Retinal pigment epithelial cell (primary cell): Measurements from ENCODE around the gene ACER3.
"Not testable (repeated sequence)": the region's sequence is repeated elsewhere in the genome, so short reads cannot be mapped to it uniquely, and the experiment has no call there.

ENCODE experiments used
- DNase-seq: peaks from one replicate; pipeline ENCODE4 v3.0.0-alpha.2; 2010; ENCODE audit warnings: low read depth
- H3K4me3 ChIP-seq: 2 replicates; pipeline ENCODE4 v1.5.1; 2011; ENCODE audit warnings: mild to moderate bottlenecking, low read length, control low read depth, moderate library complexity
- TF ChIP-seq, protein P1 (sequence below): conservative IDR thresholded peaks from 2 replicates; pipeline ENCODE4 v1.5.1; 2011; ENCODE audit warnings: low read depth, low read length, control low read depth, inconsistent platforms

The ACER3 gene

GRCh38 chr11:76824083-76824939 lies 36.4 kb upstream of the ACER3 start:
- TF ChIP-seq, protein P1, sequence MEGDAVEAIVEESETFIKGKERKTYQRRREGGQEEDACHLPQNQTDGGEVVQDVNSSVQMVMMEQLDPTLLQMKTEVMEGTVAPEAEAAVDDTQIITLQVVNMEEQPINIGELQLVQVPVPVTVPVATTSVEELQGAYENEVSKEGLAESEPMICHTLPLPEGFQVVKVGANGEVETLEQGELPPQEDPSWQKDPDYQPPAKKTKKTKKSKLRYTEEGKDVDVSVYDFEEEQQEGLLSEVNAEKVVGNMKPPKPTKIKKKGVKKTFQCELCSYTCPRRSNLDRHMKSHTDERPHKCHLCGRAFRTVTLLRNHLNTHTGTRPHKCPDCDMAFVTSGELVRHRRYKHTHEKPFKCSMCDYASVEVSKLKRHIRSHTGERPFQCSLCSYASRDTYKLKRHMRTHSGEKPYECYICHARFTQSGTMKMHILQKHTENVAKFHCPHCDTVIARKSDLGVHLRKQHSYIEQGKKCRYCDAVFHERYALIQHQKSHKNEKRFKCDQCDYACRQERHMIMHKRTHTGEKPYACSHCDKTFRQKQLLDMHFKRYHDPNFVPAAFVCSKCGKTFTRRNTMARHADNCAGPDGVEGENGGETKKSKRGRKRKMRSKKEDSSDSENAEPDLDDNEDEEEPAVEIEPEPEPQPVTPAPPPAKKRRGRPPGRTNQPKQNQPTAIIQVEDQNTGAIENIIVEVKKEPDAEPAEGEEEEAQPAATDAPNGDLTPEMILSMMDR: no peak
- no peak for DNase-seq
- no peak overlapping the region for H3K4me3 ChIP-seq

- TF ChIP-seq, protein P1: no peak
- DNase-seq: no peak
- no peak overlapping the region for H3K4me3 ChIP-seq
Measured at GRCh38 chr11:76824980-76825725, 35.6 kb upstream of the ACER3 start.

DNA sequence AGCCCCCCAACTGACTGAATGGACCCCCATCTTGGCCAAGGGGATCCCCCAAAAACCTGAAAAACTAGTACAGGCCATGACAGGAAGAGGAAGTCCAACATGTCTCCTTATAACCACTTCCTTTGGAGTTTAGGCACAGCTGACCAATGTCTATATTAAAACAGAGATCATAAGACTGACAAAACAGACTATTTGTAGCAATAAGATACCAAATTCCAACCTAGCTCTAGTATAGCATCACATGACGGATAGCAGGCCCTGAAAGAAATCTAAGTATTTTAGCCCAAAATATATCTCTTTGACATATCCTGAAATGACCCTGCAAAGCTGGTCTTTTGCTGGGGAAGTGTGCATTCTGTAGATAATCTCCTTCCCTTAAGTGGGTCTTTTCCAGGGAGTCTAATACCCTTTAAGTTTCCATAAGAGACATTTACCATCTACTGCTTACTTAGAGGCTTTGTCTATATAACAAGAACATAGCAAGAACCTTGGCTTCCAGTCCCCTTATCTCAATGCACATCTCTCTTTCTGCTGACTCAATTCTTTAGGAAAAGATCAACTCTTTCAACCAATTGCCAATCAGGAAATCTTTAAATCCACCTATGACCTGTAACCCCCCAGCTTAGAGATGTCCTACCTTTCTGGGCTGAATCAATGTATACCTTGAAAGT lies 34.9 kb upstream of the ACER3 start:
- TF ChIP-seq, protein P1: no peak
- H3K4me3 ChIP-seq: no peak overlapping the region
- DNase-seq: no peak

DNA sequence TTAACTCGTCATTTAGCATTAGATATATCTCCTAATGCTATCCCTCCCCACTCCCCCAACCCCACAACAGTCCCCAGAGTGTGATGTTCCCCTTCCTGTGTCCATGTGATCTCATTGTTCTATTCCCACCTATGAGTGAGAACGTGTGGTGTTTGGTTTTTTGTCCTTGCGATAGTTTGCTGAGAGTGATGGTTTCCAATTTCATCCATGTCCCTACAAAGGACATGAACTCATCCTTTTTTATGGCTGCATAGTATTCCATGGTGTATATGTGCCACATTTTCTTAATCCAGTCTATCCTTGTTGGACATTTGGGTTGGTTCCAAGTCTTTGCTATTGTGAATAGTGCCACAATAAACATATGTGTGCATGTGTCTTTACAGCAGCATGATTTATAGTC lies 34.2 kb upstream of the ACER3 start:
- H3K4me3 ChIP-seq, DNase-seq: not testable (repeated sequence)

DNA sequence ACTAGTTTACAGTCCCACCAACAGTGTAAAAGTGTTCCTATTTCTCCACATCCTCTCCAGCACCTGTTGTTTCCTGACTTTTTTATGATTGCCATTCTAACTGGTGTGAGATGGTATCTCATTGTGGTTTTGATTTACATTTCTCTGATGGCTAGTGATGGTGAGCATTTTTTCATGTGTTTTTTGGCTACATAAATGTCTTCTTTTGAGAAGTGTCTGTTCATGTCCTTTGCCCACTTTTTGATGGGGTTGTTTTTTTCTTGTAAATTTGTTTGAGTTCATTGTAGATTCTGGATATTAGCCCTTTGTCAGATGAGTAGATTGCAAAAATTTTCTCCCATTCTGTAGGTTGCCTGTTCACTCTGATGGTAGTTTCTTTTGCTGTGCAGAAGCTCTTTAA lies 33.7 kb upstream of the ACER3 start:
- not testable (repeated sequence) for H3K4me3 ChIP-seq, DNase-seq

GRCh38 chr11:76830639-76831327 lies 29.9 kb upstream of the ACER3 start:
- DNase-seq: no peak
- TF ChIP-seq, protein P1: no peak
- H3K4me3 ChIP-seq: no peak overlapping the region

- no peak for DNase-seq
- H3K4me3 ChIP-seq: no peak overlapping the region
- TF ChIP-seq, protein P1: no peak
Measured at GRCh38 chr11:76831686-76832310, 28.9 kb upstream of the ACER3 start.
